Epithelial cell of umbilical artery (primary cell): ENCODE measurements around the gene MDC1. TPM values are rescaled to one million over a fixed set of nuclear protein-coding genes. Genes with fewer than 3 reads are reported as not detected.

Experiments
- total RNA-seq: library from RNA; depleted of rRNA; stranded (reverse); fragments of >200 nt; gene quantifications from 2 replicates; pipeline ENCODE4 v1.2.3, GENCODE V29; 2014

The MDC1 gene, protein sequence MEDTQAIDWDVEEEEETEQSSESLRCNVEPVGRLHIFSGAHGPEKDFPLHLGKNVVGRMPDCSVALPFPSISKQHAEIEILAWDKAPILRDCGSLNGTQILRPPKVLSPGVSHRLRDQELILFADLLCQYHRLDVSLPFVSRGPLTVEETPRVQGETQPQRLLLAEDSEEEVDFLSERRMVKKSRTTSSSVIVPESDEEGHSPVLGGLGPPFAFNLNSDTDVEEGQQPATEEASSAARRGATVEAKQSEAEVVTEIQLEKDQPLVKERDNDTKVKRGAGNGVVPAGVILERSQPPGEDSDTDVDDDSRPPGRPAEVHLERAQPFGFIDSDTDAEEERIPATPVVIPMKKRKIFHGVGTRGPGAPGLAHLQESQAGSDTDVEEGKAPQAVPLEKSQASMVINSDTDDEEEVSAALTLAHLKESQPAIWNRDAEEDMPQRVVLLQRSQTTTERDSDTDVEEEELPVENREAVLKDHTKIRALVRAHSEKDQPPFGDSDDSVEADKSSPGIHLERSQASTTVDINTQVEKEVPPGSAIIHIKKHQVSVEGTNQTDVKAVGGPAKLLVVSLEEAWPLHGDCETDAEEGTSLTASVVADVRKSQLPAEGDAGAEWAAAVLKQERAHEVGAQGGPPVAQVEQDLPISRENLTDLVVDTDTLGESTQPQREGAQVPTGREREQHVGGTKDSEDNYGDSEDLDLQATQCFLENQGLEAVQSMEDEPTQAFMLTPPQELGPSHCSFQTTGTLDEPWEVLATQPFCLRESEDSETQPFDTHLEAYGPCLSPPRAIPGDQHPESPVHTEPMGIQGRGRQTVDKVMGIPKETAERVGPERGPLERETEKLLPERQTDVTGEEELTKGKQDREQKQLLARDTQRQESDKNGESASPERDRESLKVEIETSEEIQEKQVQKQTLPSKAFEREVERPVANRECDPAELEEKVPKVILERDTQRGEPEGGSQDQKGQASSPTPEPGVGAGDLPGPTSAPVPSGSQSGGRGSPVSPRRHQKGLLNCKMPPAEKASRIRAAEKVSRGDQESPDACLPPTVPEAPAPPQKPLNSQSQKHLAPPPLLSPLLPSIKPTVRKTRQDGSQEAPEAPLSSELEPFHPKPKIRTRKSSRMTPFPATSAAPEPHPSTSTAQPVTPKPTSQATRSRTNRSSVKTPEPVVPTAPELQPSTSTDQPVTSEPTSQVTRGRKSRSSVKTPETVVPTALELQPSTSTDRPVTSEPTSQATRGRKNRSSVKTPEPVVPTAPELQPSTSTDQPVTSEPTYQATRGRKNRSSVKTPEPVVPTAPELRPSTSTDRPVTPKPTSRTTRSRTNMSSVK (N-terminal part only)
- 6.2 and 7.5 TPM in 2 replicates for total RNA-seq

GRCh38 chr6:30717129-30717844 is at the start of gene MDC1:
TSS of gene MDC1 (minus strand) at chr6:30717281. CDS start at chr6:30715175, 2,106 bp downstream.

GRCh38 chr6:30744054-30744805 is 27.1 kb upstream of the MDC1 start, which contains the start of gene IER3:
TSS of gene IER3 (minus strand) at chr6:30744547. CDS start at chr6:30744518, 29 bp downstream.

GRCh38 chr6:30742316-30743098 is 25.4 kb upstream of the MDC1 start, which contains the start of gene FLOT1:
TSS of gene FLOT1 (minus strand) at chr6:30742687. CDS start at chr6:30742189, 498 bp downstream.

DNA sequence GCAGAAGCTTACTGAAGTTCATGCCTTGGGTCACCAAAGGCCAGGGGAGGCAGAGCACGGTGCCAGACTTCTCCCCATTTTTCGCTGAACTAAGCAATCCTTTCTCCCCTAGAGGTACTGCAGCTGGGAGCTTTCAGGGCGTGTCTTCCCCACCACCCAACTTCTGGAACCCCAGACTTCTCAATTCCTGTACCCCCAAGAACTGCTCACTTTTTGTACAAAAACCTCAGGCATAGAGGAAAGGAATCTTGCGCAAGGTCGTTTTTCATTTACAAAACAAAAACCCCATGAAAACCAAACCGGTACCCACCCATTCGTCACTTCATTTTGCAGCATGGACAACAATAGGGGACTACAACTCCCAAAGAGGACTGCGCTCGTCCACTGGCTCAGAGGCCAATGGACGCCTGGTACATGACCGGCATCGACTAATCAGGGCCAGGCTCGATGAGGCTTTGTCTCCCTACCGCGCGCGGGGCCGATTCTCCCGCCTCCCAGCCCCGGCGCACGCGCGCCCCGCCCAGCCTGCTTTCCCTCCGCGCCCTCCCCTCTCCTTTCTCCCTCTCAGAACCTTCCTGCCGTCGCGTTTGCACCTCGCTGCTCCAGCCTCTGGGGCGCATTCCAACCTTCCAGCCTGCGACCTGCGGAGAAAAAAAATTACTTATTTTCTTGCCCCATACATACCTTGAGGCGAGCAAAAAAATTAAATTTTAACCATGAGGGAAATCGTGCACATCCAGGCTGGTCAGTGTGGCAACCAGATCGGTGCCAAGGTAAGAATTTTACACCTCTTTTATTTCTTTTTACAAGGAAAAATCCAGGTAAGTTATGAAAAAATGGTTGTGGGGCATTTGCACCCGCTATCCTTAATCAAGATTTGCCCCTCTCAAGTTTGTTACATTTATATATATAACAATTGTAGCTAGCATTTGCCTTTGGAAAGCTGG is 3.0 kb upstream of the MDC1 start, which contains the start of gene TUBB:
Gene TUBB (plus strand): TSS at position 562 of the 947 bp plus-strand sequence. CDS start 155 bp downstream, at position 717.

DNA sequence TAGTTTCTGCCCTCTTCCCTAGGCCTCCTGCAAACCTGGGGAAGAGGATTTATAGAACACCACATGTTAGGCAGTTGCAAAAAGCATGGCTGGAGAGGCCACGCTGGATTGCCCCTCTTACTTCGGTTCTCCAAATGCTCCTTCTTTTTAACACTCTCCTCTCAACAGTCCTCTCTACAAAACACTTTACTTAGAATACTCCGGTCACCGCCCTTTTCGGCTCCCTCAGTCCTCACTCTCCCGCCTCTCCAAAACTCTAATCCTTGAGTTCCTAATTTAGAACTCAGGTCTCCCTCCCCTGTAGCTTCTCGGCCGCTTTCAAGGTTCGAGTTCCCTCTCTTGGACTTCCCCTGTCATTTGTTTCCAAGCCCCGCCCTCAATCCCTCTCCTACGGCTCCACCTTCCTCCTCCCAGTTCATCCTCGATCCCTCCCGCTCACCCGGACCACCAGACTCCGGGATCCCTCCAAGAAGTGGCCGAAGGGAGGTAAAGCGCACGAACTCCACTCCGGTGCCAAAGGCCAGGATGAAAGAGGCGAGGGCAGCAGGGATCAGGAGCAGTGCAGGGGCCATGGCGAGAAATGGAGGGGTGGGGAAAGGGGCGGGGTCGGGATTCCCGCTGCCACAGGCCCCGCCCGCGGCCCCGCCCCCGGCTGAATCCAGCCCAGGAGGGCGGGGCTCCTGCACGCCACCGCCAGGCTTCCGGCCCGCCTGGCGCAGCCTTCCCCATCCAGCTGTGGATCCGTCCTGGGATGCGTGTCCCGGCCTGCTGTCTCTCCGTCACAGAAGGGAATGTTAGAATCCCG is 26.5 kb downstream of the MDC1 start, which contains the start of gene NRM:
Gene NRM (minus strand): TSS at position 582 of the 805 bp plus-strand sequence. CDS start 10 bp downstream, at position 572.

GRCh38 chr6:30686009-30686907 is 30.8 kb downstream of the MDC1 start, which contains the start of gene PPP1R18:
TSS of gene PPP1R18 (minus strand) at chr6:30686645. CDS start at chr6:30686018, 627 bp downstream.

DNA sequence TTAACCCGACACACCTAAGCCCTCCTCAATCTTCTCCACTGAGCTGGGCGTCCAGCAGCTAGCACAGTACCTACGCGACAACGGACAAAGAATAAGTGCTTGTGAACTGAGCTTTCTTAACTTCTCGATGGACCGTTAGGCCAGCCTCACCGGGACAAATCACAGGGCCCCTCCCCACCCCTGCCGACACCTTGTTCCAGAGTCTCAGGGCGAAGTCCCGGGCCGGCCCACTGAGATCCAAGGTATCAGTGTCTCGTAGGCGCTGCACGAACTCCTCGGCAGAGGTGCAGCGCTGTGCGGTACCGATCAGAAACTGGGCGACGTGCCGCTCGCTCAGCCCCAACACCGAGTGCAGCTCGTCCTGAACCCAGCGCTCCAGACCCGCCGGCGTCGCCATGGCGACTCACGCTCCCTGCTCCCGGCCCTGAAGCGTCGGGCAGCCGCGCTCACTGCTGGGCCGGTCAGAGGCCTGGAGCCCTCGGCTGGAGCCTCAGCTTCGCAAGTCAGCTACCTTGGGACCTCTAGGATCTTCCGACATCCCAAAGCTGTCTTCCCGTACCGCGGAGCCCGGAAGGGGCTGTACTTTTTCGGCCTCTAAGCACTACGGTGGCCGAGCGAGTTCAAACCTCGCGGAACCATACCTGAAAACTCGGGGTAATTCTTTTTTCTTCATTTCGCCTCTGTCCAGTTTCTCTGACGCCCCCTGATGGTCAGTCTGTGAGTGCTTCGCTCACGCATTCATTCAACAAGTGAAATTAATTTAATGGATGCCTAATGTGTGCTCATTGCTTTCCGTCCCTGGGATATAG is 44.4 kb downstream of the MDC1 start, which contains the start of gene DHX16:
Gene DHX16 (minus strand): TSS at position 562 of the 809 bp plus-strand sequence. CDS start 165 bp downstream, at position 397.

Other genes starting within 250 kb of the MDC1 start
- gene HLA-E, start 227.8 kb downstream of the MDC1 start, total RNA-seq: 548 and 551 TPM in 2 replicates
- gene GNL1, start 160.8 kb downstream of the MDC1 start, total RNA-seq: 41.6 and 45.1 TPM in 2 replicates
- 1.5 and 2.6 TPM in 2 replicates for gene PRR3, start 160.0 kb downstream of the MDC1 start, total RNA-seq
- gene ABCF1, start 145.8 kb downstream of the MDC1 start, total RNA-seq: 43.5 and 44.2 TPM in 2 replicates
- gene PPP1R10, start 100.0 kb downstream of the MDC1 start, total RNA-seq: 8.8 and 12.9 TPM in 2 replicates
- 55.5 and 57.3 TPM in 2 replicates for gene MRPS18B, start 99.4 kb downstream of the MDC1 start, total RNA-seq
- gene ATAT1, start 90.4 kb downstream of the MDC1 start, total RNA-seq: 2.6 and 5.8 TPM in 2 replicates
- gene C6orf136, start 70.1 kb downstream of the MDC1 start, total RNA-seq: 3.2 and 4.5 TPM in 2 replicates
- gene DHX16, start 44.3 kb downstream of the MDC1 start, total RNA-seq: 38.3 and 41.0 TPM in 2 replicates
- 48.1 and 49.8 TPM in 2 replicates for gene PPP1R18, start 30.6 kb downstream of the MDC1 start, total RNA-seq
- gene NRM, start 26.3 kb downstream of the MDC1 start, total RNA-seq: 1.9 and 3.8 TPM in 2 replicates
- 311 and 367 TPM in 2 replicates for gene TUBB, start 3.1 kb upstream of the MDC1 start, total RNA-seq
- 31.5 and 64.0 TPM in 2 replicates for gene FLOT1, start 25.4 kb upstream of the MDC1 start, total RNA-seq
- 160 and 166 TPM in 2 replicates for gene IER3, start 27.3 kb upstream of the MDC1 start, total RNA-seq
- gene DDR1, start 167.2 kb upstream of the MDC1 start, total RNA-seq: 8.1 and 8.8 TPM in 2 replicates
- gene GTF2H4, start 190.9 kb upstream of the MDC1 start, total RNA-seq: 10.1 and 16.3 TPM in 2 replicates
- gene VARS2, start 197.0 kb upstream of the MDC1 start, total RNA-seq: 15.9 and 27.8 TPM in 2 replicates
- gene SFTA2, start 214.9 kb upstream of the MDC1 start, total RNA-seq: not detected in 2 replicates
- not detected in 2 replicates for gene MUCL3, start 223.7 kb upstream of the MDC1 start, total RNA-seq